Measurements from ENCODE around the gene BACH2. TPM values are rescaled to one million over a fixed set of nuclear protein-coding genes. Genes with fewer than 3 reads are reported as not detected.

BACH2 gene
- total and polyA plus RNA-seq, 12 donors, result 0.16 to 4.7 (median 2.4) TPM

DNA sequence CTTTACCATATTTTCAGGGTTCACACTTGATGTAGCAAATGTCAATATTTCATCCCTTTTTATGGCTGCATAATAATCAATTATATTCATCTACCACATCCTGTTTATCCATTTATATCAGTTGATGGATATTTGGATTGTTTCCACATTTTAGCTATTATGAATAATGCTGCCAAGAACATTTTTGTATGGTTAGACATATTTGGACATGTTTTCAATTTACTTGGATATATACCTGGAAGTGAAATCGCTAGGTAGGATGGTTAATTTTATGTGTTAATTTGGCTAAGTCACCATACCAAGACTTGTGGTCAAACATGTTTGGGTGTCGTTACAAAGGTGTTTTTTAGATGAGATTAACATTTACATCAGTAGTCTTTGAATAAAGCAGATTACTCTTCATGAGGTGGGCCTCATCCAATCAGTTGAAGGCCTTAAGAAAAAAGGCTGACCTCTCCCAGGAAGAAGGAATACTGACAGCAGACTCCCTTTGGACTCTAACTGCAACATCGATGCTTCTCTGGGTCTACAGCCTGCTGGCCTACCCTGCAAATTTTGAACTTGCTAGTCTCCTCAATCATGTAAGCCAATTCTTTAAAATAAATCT lies 196.5 kb downstream of the BACH2 start:
- Histone ChIP-seq H3K36me3 (no peaks in the 10 kb centered on the region), H3K4me3 (no peak overlapping the region), H3K27ac (peak overlapping the region in 1 of 10 donors; percentile 80), H3K27me3 (no peaks in the 10 kb centered on the region), H3K4me1 (peaks cover 2 to 61% (median 25%) of the 10 kb centered on the region in 9 donors), H3K9me3 (peaks cover 0 to 10% (median 0%) of the 10 kb centered on the region in 11 donors)
- no peak for ATAC-seq
- intact Hi-C loops (cut with DNase I), result loop anchor here in 3 of 10 donors (10.0 kb wide), 3 partner anchors 75 to 295 kb away; no protein-coding TSS in a partner anchor
- WGBS, 2 donors, result 96% methylated on average over 3 of the region's 3 CpGs
- TF ChIP-seq, protein P1, sequence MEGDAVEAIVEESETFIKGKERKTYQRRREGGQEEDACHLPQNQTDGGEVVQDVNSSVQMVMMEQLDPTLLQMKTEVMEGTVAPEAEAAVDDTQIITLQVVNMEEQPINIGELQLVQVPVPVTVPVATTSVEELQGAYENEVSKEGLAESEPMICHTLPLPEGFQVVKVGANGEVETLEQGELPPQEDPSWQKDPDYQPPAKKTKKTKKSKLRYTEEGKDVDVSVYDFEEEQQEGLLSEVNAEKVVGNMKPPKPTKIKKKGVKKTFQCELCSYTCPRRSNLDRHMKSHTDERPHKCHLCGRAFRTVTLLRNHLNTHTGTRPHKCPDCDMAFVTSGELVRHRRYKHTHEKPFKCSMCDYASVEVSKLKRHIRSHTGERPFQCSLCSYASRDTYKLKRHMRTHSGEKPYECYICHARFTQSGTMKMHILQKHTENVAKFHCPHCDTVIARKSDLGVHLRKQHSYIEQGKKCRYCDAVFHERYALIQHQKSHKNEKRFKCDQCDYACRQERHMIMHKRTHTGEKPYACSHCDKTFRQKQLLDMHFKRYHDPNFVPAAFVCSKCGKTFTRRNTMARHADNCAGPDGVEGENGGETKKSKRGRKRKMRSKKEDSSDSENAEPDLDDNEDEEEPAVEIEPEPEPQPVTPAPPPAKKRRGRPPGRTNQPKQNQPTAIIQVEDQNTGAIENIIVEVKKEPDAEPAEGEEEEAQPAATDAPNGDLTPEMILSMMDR (IDR thresholded peaks at IDR 0.05), result no peak
- DNase-seq, result no peak

DNA sequence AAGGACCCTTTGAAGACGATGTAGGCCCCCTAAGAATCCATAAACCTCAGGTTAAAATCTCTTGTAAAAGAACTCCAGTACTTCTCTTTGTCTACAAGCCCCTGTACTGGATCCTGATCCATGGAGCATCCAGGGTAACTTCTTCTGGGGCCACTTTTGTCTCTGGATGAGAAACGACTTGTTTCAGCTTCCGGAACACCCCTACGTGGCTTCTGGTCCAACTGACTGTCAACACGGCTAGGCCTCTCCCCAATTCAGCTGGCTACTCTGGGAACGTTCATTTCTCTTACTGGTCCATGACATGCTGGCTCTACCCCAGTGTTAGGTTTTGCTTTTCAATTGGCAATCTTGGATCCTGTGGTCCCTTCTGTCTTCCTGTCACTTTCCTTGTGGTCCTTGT lies 198.0 kb downstream of the BACH2 start:
- H3K9me3 ChIP-seq, result peaks cover 0 to 10% (median 0%) of the 10 kb centered on the region in 11 donors
- peak in 1 of 2 donors; percentile 26 for DNase-seq
- intact Hi-C loops (cut with DNase I), result loop anchor here in 9 of 10 donors (5.0 to 10.0 kb wide), 10 partner anchors 116 to 296 kb away; partner anchors contain the start of gene BACH2 (in 4 of the 9)

DNA sequence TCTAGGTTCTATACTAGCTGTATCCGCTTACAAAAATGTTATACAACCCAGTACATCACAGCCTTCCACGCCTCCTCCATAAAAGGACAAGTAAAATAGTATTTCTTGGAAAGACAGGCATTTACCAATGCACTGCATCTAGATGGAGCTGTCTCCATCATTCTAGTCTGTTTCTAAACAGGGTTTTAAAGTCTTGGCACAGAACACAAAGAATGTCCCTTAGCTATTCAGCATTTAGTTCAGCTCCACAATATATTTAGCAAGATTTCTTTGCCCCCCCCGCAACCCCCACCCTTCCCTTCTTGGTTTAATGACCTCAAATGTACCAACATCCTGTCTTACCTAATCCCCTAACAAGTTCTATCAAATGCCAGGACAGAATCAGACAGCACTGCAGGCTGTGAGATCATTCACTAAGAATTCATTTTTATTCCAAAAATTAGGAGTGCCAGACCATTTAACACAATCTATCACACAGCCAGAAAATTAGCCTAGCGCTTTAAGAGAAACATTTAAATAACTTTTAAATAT lies 198.6 kb downstream of the BACH2 start:
- Histone ChIP-seq H3K4me1 (peaks cover 2 to 45% (median 27%) of the 10 kb centered on the region in 9 donors), H3K27me3 (no peaks in the 10 kb centered on the region), H3K27ac (peak overlapping the region in 9 of 10 donors; percentile 37 to 85 (median 72)), H3K9me3 (peaks cover 0 to 10% (median 0%) of the 10 kb centered on the region in 11 donors), H3K36me3 (no peaks in the 10 kb centered on the region), H3K4me3 (no peak overlapping the region)
- TF ChIP-seq, protein P1 (IDR thresholded peaks at IDR 0.05), result peak in 7 of 9 donors; percentile 25 to 63 (median 51)
- intact Hi-C loops (cut with DNase I), result loop anchor here in 9 of 10 donors (5.0 to 10.0 kb wide), 10 partner anchors 117 to 297 kb away; partner anchors contain the start of gene BACH2 (in 4 of the 9)
- ATAC-seq (peak; percentile 86 to 93 (median 89)), DNase-seq (peak; percentile 17 to 39)
- 41 to 45% methylated on average over 4 of the region's 4 CpGs for WGBS, 2 donors

More for the DNA sequence above, 198.0 kb downstream of the BACH2 start:
- peak in 7 of 8 donors; percentile 48 to 71 (median 60) for ATAC-seq
- peak overlapping the region in 9 of 10 donors; percentile 0 to 85 (median 72) for H3K27ac ChIP-seq
- TF ChIP-seq, protein P1 (IDR thresholded peaks at IDR 0.05), result no peak
- WGBS, 2 donors, result 47 to 51% methylated on average over 6 of the region's 6 CpGs
- H3K27me3 ChIP-seq, result no peaks in the 10 kb centered on the region
- H3K4me3 ChIP-seq, result no peak overlapping the region
- peaks cover 2 to 47% (median 27%) of the 10 kb centered on the region in 9 donors for H3K4me1 ChIP-seq
- H3K36me3 ChIP-seq, result no peaks in the 10 kb centered on the region

DNA sequence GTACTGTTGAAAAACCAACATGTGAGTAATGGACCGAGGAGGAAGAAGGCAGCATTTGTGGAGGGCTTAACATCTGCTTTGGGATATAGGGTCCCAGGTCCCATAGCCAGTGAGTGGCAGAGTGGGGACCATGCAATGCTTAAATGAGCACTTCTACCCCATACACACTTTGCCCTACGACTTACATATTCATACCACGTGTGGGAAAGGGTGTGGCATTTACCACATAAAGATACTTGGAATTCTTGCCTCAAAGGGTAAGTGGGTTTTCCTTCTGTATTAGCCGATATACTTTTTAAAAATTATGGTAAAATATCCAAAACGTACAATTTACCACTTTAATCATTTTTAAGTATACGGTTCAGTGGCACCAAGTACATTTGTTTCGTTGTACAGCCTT lies 199.3 kb downstream of the BACH2 start:
- Histone ChIP-seq H3K27ac (peak overlapping the region in 8 of 10 donors; percentile 38 to 80 (median 74)), H3K4me3 (no peak overlapping the region), H3K36me3 (no peaks in the 10 kb centered on the region), H3K27me3 (no peaks in the 10 kb centered on the region), H3K4me1 (peaks cover 2 to 45% (median 27%) of the 10 kb centered on the region in 9 donors), H3K9me3 (peaks cover 0 to 10% (median 0%) of the 10 kb centered on the region in 11 donors)
- TF ChIP-seq, protein P1 (IDR thresholded peaks at IDR 0.05), result no peak
- no peak for DNase-seq
- WGBS, 2 donors, result 80 to 85% methylated on average over 7 of the region's 7 CpGs
- intact Hi-C loops (cut with DNase I), result loop anchor here in 9 of 10 donors (5.0 to 10.0 kb wide), 10 partner anchors 117 to 297 kb away; partner anchors contain the start of gene BACH2 (in 4 of the 9)
- ATAC-seq, result no peak

All from heart right ventricle (tissue), 16 donors.